Esophagus muscularis mucosa (tissue), 4 donors: ENCODE results near the gene GPS1. TPM values are rescaled to one million over a fixed set of nuclear protein-coding genes. Genes with fewer than 3 reads are reported as not detected.

ENCODE experiments used
- DNase-seq: peaks from one replicate; pipeline ENCODE4 v3.0.0-alpha.2; 2017; ENCODE audit errors: extremely low spot score
- H3K27ac ChIP-seq, 4 donors: fragments of 200-600 bp; sonication (generic); replicated peaks in 1 of 4; 1 replicate in 3 of 4; 2 replicates in 1 of 4; pipeline ENCODE4 v1.5.1; 2016 to 2019; ENCODE audit warnings: mild to moderate bottlenecking in 1 of 4
- H3K27me3 ChIP-seq, 4 donors: fragments of 200-600 bp; sonication (generic); one replicate each; pipeline versions ENCODE4 v1.5.1 to v1.6.0; 2016 to 2019
- H3K36me3 ChIP-seq, 4 donors: fragments of 200-600 bp; sonication (generic); one replicate each; pipeline ENCODE4 v1.5.1; 2016 to 2019
- H3K4me1 ChIP-seq, 4 donors: fragments of 200-600 bp; sonication (generic); one replicate each; pipeline ENCODE4 v1.5.1; 2016 to 2019
- H3K4me3 ChIP-seq, 4 donors: fragments of 200-600 bp; sonication (generic); 1 replicate in 2 of 4; 2 replicates in 2 of 4; pipeline ENCODE4 v1.5.1; 2016 to 2019; ENCODE audit warnings: mild to moderate bottlenecking in 4 of 4, moderate library complexity in 1 of 4
- H3K9me3 ChIP-seq, 4 donors: fragments of 200-600 bp; sonication (generic); 1 replicate in 3 of 4; 2 replicates in 1 of 4; pipeline ENCODE4 v1.5.1; 2016 to 2019
- CTCF ChIP-seq, 3 experiments: fragments of 200-600 bp in 2 of 3; fragments of 450-650 bp in 1 of 3; sonication (generic) in 2 of 3; IDR thresholded peaks; one replicate each; pipeline ENCODE4 v1.5.1; 2017 to 2019; ENCODE audit warnings: antibody characterized with exemption in 3 of 3, mild to moderate bottlenecking in 2 of 3, moderate library complexity in 1 of 3
- EP300 ChIP-seq: sonication (generic); formaldehyde crosslinking; IDR thresholded peaks from one replicate; pipeline ENCODE4 v1.6.1; 2017; ENCODE audit warnings: antibody characterized with exemption
- POLR2A ChIP-seq: fragments of 450-650 bp; IDR thresholded peaks from one replicate; pipeline ENCODE4 v1.6.1; 2017; ENCODE audit warnings: antibody characterized with exemption, moderate library complexity, mild to moderate bottlenecking, low read depth
- POLR2AphosphoS5 ChIP-seq, 2 donors: sonication (generic); formaldehyde crosslinking; IDR thresholded peaks; one replicate each; pipeline ENCODE4 v1.6.1; 2017; ENCODE audit warnings: antibody characterized with exemption in 2 of 2
- WGBS: methylation state at CpG from one replicate; pipeline ENCODE4 v1.1.5; 2018; 5-methylcytosine and 5-hydroxymethylcytosine counted together
- intact Hi-C: fragments of 100-400 bp; cut with DNase I; formaldehyde crosslinking; loops from one replicate; pipeline ENCODE4 v1.15.1; 2023
- total RNA-seq, 4 donors: library from RNA; depleted of rRNA; stranded (reverse); fragments of >200 nt; gene quantifications; one replicate each; pipeline versions ENCODE4 v1.1.0 to v1.2.1, GENCODE V29; 2016

The GPS1 gene
- total RNA-seq, 4 donors from 2014 or later, result 64.4 to 108 (median 85.4) TPM

GRCh38 chr17:82022310-82022980 lies 29.3 kb upstream of the GPS1 start, which contains the start of gene CENPX:
CENPX (minus strand) TSS chr17:82022878; CDS start chr17:82022861, 17 bp downstream.
- intact Hi-C loops, result no loop called here
- peaks cover 26 to 50% (median 38%) of the 10 kb centered on the region in 4 donors for H3K4me1 ChIP-seq
- H3K36me3 ChIP-seq, result peaks cover 3 to 35% (median 21%) of the 10 kb centered on the region in 4 donors
- TF ChIP-seq POLR2A (peak; percentile 17), POLR2AphosphoS5 (IDR thresholded peaks at IDR 0.05) (peak in 1 of 2 donors; percentile 85), EP300 (no peak)
- H3K9me3 ChIP-seq, result no peaks in the 10 kb centered on the region
- H3K27me3 ChIP-seq, result no peaks in the 10 kb centered on the region
- 0% methylated on average over 20 of the region's 64 CpGs for WGBS
- DNase-seq, result no peak
- peak within 1 kb of the TSS; percentile 64 to 83 (median 75) for H3K27ac ChIP-seq
- peak within 1 kb of the TSS; percentile 83 to 96 (median 86) for H3K4me3 ChIP-seq

GRCh38 chr17:82022981-82023446 lies 28.7 kb upstream of the GPS1 start, which contains the start of gene LRRC45:
LRRC45 (plus strand) TSS chr17:82023305; CDS start chr17:82023644, 339 bp downstream.
- WGBS, result 0% methylated on average over 16 of the region's 42 CpGs

GRCh38 chr17:82023447-82024241 lies 28.1 kb upstream of the GPS1 start:
- H3K4me1 ChIP-seq, result peaks cover 26 to 50% (median 38%) of the 10 kb centered on the region in 4 donors
- H3K27me3 ChIP-seq, result no peaks in the 10 kb centered on the region
- H3K27ac ChIP-seq, result peak overlapping the region in 3 of 4 donors; percentile 56 to 63 (median 59)
- intact Hi-C loops, result no loop called here
- peaks cover 0 to 35% (median 17%) of the 10 kb centered on the region in 4 donors for H3K36me3 ChIP-seq
- no peak for TF ChIP-seq POLR2AphosphoS5 (IDR thresholded peaks at IDR 0.05)
- TF ChIP-seq CTCF (IDR thresholded peaks at IDR 0.05), result no peak
- no peak for TF ChIP-seq POLR2A
- no peak for TF ChIP-seq EP300
- WGBS, result 11% methylated on average over 16 of the region's 55 CpGs
- no peaks in the 10 kb centered on the region for H3K9me3 ChIP-seq
- H3K4me3 ChIP-seq, result peak overlapping the region; percentile 78 to 96 (median 86)
- DNase-seq, result no peak

More at GRCh38 chr17:82022981-82023446, 28.7 kb upstream of the GPS1 start, which contains the start of gene LRRC45:
- Histone ChIP-seq H3K9me3 (no peaks in the 10 kb centered on the region), H3K4me3 (peak within 1 kb of the TSS; percentile 83 to 96 (median 86)), H3K36me3 (peaks cover 0 to 35% (median 19%) of the 10 kb centered on the region in 4 donors), H3K27ac (peak within 1 kb of the TSS; percentile 64 to 83 (median 75)), H3K4me1 (peaks cover 26 to 50% (median 38%) of the 10 kb centered on the region in 4 donors), H3K27me3 (no peaks in the 10 kb centered on the region)
- intact Hi-C loops, result no loop called here
- TF ChIP-seq CTCF (IDR thresholded peaks at IDR 0.05) (peak in 1 of 3 experiments; percentile 39), POLR2A (no peak), POLR2AphosphoS5 (IDR thresholded peaks at IDR 0.05) (peak in 1 of 2 donors; percentile 73), EP300 (no peak)
- peak; percentile 100 for DNase-seq

- intact Hi-C loops, result no loop called here
- H3K4me3 ChIP-seq, result no peak overlapping the region
- no peak for DNase-seq
- H3K4me1 ChIP-seq, result peaks cover 24 to 48% (median 39%) of the 10 kb centered on the region in 4 donors
- H3K9me3 ChIP-seq, result no peaks in the 10 kb centered on the region
- no peak for TF ChIP-seq EP300
- no peak for TF ChIP-seq POLR2A
- no peak for TF ChIP-seq POLR2AphosphoS5 (IDR thresholded peaks at IDR 0.05)
- no peak for TF ChIP-seq CTCF (IDR thresholded peaks at IDR 0.05)
- peaks cover 0 to 30% (median 16%) of the 10 kb centered on the region in 4 donors for H3K36me3 ChIP-seq
- 90% methylated on average over 8 of the region's 17 CpGs for WGBS
- no peak overlapping the region for H3K27ac ChIP-seq
- peaks cover 0 to 5% (median 0%) of the 10 kb centered on the region in 4 donors for H3K27me3 ChIP-seq
Observed at GRCh38 chr17:82024859-82025258, 26.8 kb upstream of the GPS1 start.
